DOHH2 (cell line): ENCODE data around the gene RNF125.

ENCODE experiments used
- H3F3A ChIP-seq: fragments of 200-600 bp; sonication (generic), shearing (Covaris generic); 2 replicates; pipeline ENCODE4 v1.6.0; 2016; ENCODE audit warnings: antibody characterized with exemption, mild to moderate bottlenecking; ENCODE audit not compliant: control insufficient read depth, insufficient read depth
- H3K27ac ChIP-seq: fragments of 200-600 bp; sonication (generic); 2 replicates; pipeline ENCODE4 v1.5.1; 2014; ENCODE audit warnings: low read depth, mild to moderate bottlenecking, low read length, moderate library complexity
- H3K27me3 ChIP-seq: fragments of 200-600 bp; sonication (generic); 2 replicates; pipeline ENCODE4 v1.6.1; 2014; ENCODE audit warnings: mild to moderate bottlenecking, low read length, mixed read lengths; ENCODE audit not compliant: control insufficient read depth
- H3K36me3 ChIP-seq: fragments of 200-600 bp; sonication (generic); 2 replicates; pipeline ENCODE4 v1.6.1; 2014; ENCODE audit warnings: mild to moderate bottlenecking, low read length, moderate library complexity, mixed read lengths; ENCODE audit not compliant: control insufficient read depth
- H3K4me1 ChIP-seq: fragments of 200-600 bp; sonication (generic); 2 replicates; pipeline ENCODE4 v1.6.1; 2014; ENCODE audit warnings: mild to moderate bottlenecking, low read length, mixed read lengths; ENCODE audit not compliant: control insufficient read depth
- H3K4me2 ChIP-seq: fragments of 200-600 bp; sonication (generic); 2 replicates; pipeline ENCODE4 v1.6.0; 2014; ENCODE audit warnings: mild to moderate bottlenecking, low read length, moderate library complexity
- H3K4me3 ChIP-seq: fragments of 200-600 bp; sonication (generic); 2 replicates; pipeline ENCODE4 v1.5.1; 2014; ENCODE audit warnings: mild to moderate bottlenecking, low read length, mixed read lengths
- H3K79me2 ChIP-seq: fragments of 200-600 bp; sonication (generic); 2 replicates; pipeline ENCODE4 v1.6.1; 2014; ENCODE audit warnings: mild to moderate bottlenecking, low read length, mixed read lengths; ENCODE audit not compliant: control insufficient read depth
- H3K9me2 ChIP-seq: fragments of 200-600 bp; sonication (generic); replicated peaks from 2 replicates; pipeline ENCODE4 v1.6.1; 2014; ENCODE audit warnings: mild to moderate bottlenecking, low read length, mixed read lengths; ENCODE audit not compliant: control insufficient read depth
- H3K9me3 ChIP-seq: fragments of 200-600 bp; sonication (generic); 2 replicates; pipeline ENCODE4 v1.6.1; 2014; ENCODE audit warnings: antibody characterized with exemption, low read length, mixed read lengths; ENCODE audit not compliant: control insufficient read depth, insufficient read depth
- H4K20me1 ChIP-seq: fragments of 200-600 bp; sonication (generic); 2 replicates; pipeline ENCODE4 v1.6.0; 2014; ENCODE audit warnings: low read depth, mild to moderate bottlenecking, antibody characterized with exemption, low read length, moderate library complexity; ENCODE audit not compliant: control insufficient read depth, insufficient read depth
- EZH2phosphoT487 ChIP-seq: fragments of 200-600 bp; sonication (generic); IDR thresholded peaks from 2 replicates; pipeline ENCODE4 v1.6.1; 2017; ENCODE audit warnings: borderline replicate concordance, mild to moderate bottlenecking, antibody characterized with exemption, low read length, moderate library complexity, mixed read lengths
- TF ChIP-seq, protein P1 (sequence below): fragments of 200-600 bp; sonication (generic); IDR thresholded peaks from one replicate; pipeline ENCODE4 v1.5.1; 2014; ENCODE audit warnings: antibody characterized with exemption, mild to moderate bottlenecking, low read depth, low read length; ENCODE audit not compliant: poor library complexity, severe bottlenecking

Gene RNF125

DNA sequence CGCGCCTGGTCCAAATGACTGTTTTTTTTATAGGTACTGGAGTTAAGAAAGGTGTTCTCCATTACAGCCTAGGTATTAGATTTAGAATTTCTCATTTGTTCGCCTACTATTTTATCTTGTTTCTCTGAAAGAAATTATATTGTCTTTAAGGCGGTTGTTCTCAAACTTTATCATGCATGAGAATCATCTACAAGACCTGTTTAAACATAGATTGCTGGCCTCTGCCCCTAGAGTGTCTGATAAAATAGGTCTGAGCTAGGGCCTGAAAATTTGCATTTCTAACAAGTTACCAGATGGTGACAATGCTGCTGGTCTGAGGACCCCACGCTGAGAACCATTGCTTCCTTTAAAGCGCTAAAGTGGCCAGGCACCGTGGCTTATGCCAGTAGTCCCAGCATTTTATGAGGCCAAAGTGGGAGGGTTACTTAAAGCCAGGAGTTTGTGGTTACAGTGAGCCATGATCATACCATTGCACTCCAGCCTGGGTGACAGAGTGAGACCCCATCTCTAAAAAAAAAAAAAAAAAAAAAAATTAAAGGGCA lies 39.1 kb downstream of the RNF125 start:
- Histone ChIP-seq H3K79me2 (no peaks in the 10 kb centered on the region), H4K20me1 (no peaks in the 10 kb centered on the region), H3K9me2 (no peaks in the 10 kb centered on the region), H3K9me3 (no peaks in the 10 kb centered on the region), H3F3A (no peaks in the 10 kb centered on the region), H3K4me2 (no peak overlapping the region), H3K27ac (no peak overlapping the region), H3K4me1 (no peaks in the 10 kb centered on the region), H3K36me3 (no peaks in the 10 kb centered on the region), H3K27me3 (0 out of 2 replicates have a peak, but pooled peaks cover 3% of the 10 kb centered on the region), H3K4me3 (no peak overlapping the region)
- TF ChIP-seq, protein P1, sequence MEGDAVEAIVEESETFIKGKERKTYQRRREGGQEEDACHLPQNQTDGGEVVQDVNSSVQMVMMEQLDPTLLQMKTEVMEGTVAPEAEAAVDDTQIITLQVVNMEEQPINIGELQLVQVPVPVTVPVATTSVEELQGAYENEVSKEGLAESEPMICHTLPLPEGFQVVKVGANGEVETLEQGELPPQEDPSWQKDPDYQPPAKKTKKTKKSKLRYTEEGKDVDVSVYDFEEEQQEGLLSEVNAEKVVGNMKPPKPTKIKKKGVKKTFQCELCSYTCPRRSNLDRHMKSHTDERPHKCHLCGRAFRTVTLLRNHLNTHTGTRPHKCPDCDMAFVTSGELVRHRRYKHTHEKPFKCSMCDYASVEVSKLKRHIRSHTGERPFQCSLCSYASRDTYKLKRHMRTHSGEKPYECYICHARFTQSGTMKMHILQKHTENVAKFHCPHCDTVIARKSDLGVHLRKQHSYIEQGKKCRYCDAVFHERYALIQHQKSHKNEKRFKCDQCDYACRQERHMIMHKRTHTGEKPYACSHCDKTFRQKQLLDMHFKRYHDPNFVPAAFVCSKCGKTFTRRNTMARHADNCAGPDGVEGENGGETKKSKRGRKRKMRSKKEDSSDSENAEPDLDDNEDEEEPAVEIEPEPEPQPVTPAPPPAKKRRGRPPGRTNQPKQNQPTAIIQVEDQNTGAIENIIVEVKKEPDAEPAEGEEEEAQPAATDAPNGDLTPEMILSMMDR = no peak
- TF ChIP-seq EZH2phosphoT487 = no peak

DNA sequence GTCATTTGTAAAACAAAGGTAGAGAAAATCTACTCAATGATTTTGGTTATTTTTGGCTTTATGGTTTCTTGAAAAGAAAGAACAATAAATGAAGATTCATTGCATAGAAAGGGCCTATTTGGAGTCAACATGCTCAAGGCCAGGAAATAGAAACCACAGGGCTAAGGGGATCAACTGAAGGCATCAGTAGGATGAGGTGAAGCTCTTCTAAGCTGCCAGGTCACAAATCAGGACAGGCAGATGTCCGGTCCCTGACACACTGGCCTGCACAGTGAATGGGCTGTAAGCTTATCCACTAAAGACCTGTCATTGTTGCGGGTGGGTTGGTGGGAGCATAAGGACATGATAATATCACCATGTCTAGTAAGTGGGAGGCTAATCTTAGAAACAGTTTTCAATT lies 41.4 kb downstream of the RNF125 start:
- Histone ChIP-seq H3K27ac (no peak overlapping the region), H4K20me1 (no peaks in the 10 kb centered on the region), H3K36me3 (no peaks in the 10 kb centered on the region), H3K4me3 (no peak overlapping the region), H3F3A (no peaks in the 10 kb centered on the region), H3K27me3 (0 out of 2 replicates have a peak, but pooled peaks cover 3% of the 10 kb centered on the region), H3K9me3 (no peaks in the 10 kb centered on the region), H3K79me2 (no peaks in the 10 kb centered on the region), H3K9me2 (no peaks in the 10 kb centered on the region), H3K4me2 (no peak overlapping the region), H3K4me1 (no peaks in the 10 kb centered on the region)
- TF ChIP-seq, protein P1 = no peak
- no peak for TF ChIP-seq EZH2phosphoT487

DNA sequence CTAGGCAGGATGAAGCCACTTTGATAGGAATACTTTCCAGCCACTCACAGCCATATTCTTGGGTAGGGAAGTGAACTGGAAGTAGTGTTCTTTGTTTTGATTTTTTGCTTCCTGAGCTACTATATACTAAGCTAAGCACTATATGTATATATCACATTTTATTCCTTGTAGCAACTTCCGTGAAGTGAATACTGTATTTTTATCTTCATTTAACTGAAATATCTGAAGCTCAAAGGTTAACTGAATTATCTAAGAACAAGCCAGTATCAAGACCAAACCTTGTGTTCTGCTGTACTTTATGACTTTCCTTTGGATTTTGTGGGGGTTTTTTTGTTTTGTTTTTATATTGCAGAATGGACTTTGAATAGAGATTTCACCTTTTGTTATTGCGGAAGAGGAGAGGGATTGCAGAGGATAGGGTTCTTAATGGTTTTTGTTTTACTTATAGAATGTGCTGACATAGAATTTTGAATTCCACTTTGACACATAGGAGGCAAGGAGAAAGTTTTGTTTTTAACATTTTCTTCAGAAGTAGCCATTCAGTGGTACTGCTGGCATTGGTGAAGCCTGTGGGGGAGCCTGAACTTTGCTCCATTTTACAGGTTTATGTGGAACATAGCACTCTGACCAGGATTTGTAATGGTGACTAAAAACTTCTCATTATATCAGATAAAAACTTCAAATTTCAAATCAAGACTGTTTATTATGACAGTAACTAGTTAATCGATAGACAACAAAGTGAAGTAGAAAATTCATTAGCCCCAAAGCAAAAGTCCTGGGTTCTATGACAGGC lies 48.9 kb downstream of the RNF125 start:
- Histone ChIP-seq H3K4me1 (no peaks in the 10 kb centered on the region), H3K27me3 (no peaks in the 10 kb centered on the region), H3K79me2 (no peaks in the 10 kb centered on the region), H3K36me3 (no peaks in the 10 kb centered on the region), H3K4me3 (no peak overlapping the region), H3K4me2 (no peak overlapping the region), H4K20me1 (no peaks in the 10 kb centered on the region), H3K9me2 (no peaks in the 10 kb centered on the region), H3F3A (no peaks in the 10 kb centered on the region), H3K9me3 (no peaks in the 10 kb centered on the region), H3K27ac (no peak overlapping the region)
- TF ChIP-seq EZH2phosphoT487 = no peak
- TF ChIP-seq, protein P1 = no peak
